ENCODE results near the gene NPPA.
A peak's percentile ranks its signal among the peaks of the same experiment; 100 is the strongest.
"Not testable (repeated sequence)": the region's sequence is repeated elsewhere in the genome, so short reads cannot be mapped to it uniquely, and the experiment has no call there.

The NPPA gene

GRCh38 chr1:11805422-11806306, 41.9 kb downstream of the NPPA start, which contains the start of the genes CLCN6 and MTHFR:
Gene CLCN6 (plus strand): TSS chr1:11806191. CDS start chr1:11806263, 72 bp downstream.
Gene MTHFR (minus strand): TSS chr1:11805964. CDS start chr1:11803116, 2,848 bp downstream.
- DNase-seq = peak; percentile 99

DNA sequence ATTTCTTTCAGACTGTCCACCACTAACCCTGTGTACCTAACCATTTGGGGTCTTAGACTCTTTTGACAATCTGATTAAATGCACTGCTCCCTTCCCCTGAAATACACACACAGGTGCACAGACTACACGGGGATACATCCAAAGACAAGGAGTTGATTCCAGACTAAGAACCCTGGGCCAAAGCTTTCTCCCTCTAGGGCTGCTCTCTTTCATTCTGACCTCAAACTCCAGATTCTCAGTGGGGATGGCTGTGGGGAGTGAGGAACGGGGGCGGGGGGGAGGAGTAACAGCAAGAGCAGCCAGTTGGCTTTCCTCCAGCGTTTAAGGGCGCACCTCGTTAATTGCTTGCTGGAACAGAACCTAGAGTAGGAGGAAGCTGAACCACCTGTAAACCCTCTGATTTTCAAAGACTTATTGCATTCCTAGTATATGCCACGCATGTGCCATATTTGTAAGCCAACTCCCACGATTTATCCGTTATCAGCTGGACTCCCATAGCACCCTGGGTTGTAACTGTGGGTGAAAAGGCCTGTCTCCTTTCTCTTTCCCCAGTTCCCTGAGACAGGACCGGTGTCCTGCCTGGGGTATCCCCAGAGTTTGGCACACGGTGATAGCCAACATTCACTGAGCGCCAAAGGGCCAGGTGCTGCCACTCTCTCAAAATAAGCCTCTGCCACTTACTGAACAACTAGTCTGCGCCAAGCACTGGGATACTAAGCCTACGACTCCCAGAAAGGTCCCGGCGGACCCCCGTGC, 42.7 kb downstream of the NPPA start:
- no peak for DNase-seq

GRCh38 chr1:11803924-11804665, 43.5 kb downstream of the NPPA start:
- not testable (repeated sequence) for DNase-seq

- peak; percentile 67 for DNase-seq
These were observed 44.4 kb downstream of the NPPA start for GRCh38 chr1:11802973-11803885.

DNA sequence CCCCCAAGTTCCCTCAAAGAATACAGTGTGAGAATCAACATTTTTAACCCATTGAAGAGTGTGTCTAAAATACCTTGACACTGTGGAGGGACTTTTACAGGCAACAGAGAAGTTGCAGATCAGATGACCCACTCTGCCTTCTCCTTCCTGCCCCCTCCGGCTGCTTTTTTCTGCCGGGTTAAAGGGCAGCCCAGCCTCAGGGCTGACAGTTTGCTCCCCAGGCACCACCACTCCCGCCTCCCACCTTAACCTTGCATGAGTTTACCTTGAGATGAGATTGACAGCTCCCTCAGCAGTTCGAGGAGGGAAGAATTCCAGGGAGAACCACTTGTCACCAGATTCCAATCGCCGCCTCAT, 45.0 kb downstream of the NPPA start:
- no peak for DNase-seq

GRCh38 chr1:11800756-11801433, 46.7 kb downstream of the NPPA start:
- peak; percentile 18 for DNase-seq

DNA sequence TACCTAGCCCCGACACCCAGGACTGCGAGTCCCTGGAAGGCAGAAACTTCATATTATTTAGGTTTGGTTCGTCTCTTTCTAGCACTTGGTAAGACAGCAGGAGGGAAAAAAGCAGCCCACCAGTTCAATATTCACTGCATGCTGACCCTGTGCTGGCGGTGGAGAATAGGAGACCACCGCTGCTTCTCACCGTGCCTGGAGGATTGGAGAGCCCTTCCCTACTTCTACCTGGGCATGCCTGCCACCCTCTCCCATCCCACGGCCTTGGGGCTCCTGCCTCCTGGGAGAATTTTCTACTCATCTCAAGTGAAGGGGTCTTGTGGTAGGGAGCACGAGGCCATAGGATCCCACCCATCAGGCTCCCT, 47.2 kb downstream of the NPPA start:
- no peak for DNase-seq

DNA sequence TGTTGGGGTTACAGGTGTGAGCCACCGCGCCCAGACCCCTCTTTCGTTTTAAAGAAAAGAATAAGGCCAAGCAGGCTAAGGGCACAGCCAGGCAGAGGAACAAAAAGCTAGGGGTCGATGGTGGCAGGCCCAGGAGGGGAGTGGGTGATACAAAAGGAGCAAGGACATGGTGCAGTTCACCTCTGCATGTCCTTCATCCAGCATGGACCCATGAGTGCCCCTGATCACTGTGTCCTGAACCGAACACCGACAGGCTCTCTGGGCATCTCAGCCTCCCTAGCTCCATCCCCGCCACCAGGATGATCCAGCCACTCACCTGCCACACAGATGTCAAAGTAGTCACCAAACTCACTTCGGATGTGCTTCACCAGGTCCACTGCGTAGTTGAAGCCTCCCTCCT, 47.7 kb downstream of the NPPA start:
- no peak for DNase-seq

DNA sequence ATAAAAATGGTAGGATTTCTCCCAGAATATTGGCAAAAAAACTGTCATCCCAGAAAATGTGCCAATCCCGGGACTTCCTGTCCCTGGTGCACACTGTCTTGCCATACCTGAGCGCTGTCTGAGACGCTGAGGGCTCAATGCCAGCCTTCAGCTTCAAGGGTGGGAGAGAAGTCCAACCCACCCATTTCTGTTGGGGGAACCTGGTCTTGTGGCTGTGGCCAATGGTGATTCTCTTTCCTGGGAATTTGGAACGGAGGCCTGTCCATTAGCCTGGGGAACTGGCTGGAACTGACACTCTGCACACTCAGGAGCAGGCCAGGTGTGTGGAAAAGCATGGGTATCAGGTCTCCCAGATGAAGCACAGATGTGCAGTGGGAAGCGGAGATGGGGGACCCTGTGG, 48.5 kb downstream of the NPPA start:
- no peak for DNase-seq

GRCh38 chr1:11797525-11798216, 49.9 kb downstream of the NPPA start:
- DNase-seq = no peak

GRCh38 chr1:11796036-11796828, 51.4 kb downstream of the NPPA start:
- DNase-seq = no peak

All from MV-4-11 (cell line).